Heart right ventricle (tissue), 16 donors: ENCODE data around the gene ZFP2. TPM values are rescaled to one million over a fixed set of nuclear protein-coding genes. Genes with fewer than 3 reads are reported as not detected.
"Not testable (repeated sequence)": the region's sequence is repeated elsewhere in the genome, so short reads cannot be mapped to it uniquely, and the experiment has no call there.

Source experiments
- ATAC-seq, 8 donors: fragments of 200-7000 bp; cut with Tn5 transposase; one replicate each; pipeline ENCODE4 v1.9.1; 2020; ENCODE audit warnings: mild to moderate bottlenecking in 8 of 8, moderate library complexity in 8 of 8, moderate number of reproducible peaks in 1 of 8
- DNase-seq, 2 donors: peaks; one replicate each; pipeline ENCODE4 v3.0.0-alpha.2; 2020
- H3K27ac ChIP-seq, 10 donors: fragments of 200-600 bp; sonication (generic) in 2 of 10; one replicate each; pipeline versions ENCODE4 v1.5.0 to v1.8.0; 2020 to 2022; ENCODE audit warnings: mild to moderate bottlenecking in 3 of 10
- H3K27me3 ChIP-seq, 7 donors: fragments of 200-600 bp; one replicate each; pipeline ENCODE4 v1.8.0; 2021 to 2022; ENCODE audit warnings: mild to moderate bottlenecking in 2 of 7
- H3K36me3 ChIP-seq, 9 donors: fragments of 200-600 bp; sonication (generic) in 1 of 9; one replicate each; pipeline versions ENCODE4 v1.5.0 to v1.8.0; 2020 to 2022; ENCODE audit warnings: mild to moderate bottlenecking in 2 of 9
- H3K4me1 ChIP-seq, 9 donors: fragments of 200-600 bp; sonication (generic) in 1 of 9; one replicate each; pipeline versions ENCODE4 v1.5.0 to v1.8.0; 2020 to 2022; ENCODE audit warnings: mild to moderate bottlenecking in 4 of 9
- H3K4me3 ChIP-seq, 10 donors: fragments of 200-600 bp; sonication (generic) in 2 of 10; one replicate each; pipeline versions ENCODE4 v1.5.0 to v1.8.0; 2020 to 2022; ENCODE audit warnings: mild to moderate bottlenecking in 7 of 10, moderate library complexity in 2 of 10
- H3K9me3 ChIP-seq, 11 donors: fragments of 200-600 bp in 10 of 11; sonication (generic) in 2 of 11; one replicate each; pipeline versions ENCODE4 v1.5.0 to v1.8.0; 2013 to 2022; ENCODE audit warnings: mild to moderate bottlenecking in 2 of 11, control low read depth in 1 of 11, moderate library complexity in 1 of 11
- WGBS, 2 donors: extraction: QIAGEN DNeasy Blood & Tissue Kit; methylation state at CpG; one replicate each; pipeline ENCODE4 v1.1.7; 2013; ENCODE audit warnings: inconsistent platforms in 1 of 2; 5-methylcytosine and 5-hydroxymethylcytosine counted together
- intact Hi-C, 10 donors: fragments of 100-400 bp; cut with DNase I; formaldehyde crosslinking; loops; one replicate each; pipeline versions ENCODE4 v1.11.1 to v1.14.2; 2022
- polyA plus RNA-seq, 2 donors: library from polyadenylated mRNA; stranded (reverse); fragments of 200-250 nt; gene quantifications; one replicate each; pipeline ENCODE4 v1.2.3, GENCODE V29; 2013
- total RNA-seq, 10 donors: library from RNA; stranded (reverse); fragmentation: NEBNext Ultra II Directional in 3 of 10; extraction: Animal tissue kit (Norgen Biotek cat#: 25700) in 3 of 10; gene quantifications; one replicate each; pipeline versions ENCODE4 v1.2.1 to v1.2.4, GENCODE V29; 2021 to 2023
- TF ChIP-seq, protein P1 (sequence below), 9 donors: fragments of 200-600 bp; sonication (generic) in 2 of 9; IDR thresholded peaks; one replicate each; pipeline versions ENCODE4 v1.5.0 to v1.8.0; 2021 to 2022; ENCODE audit warnings: antibody characterized with exemption in 9 of 9, mild to moderate bottlenecking in 5 of 9, moderate library complexity in 1 of 9
- donor health status: Arrhythmogenic right ventricular cardiomyopathy.
- donor health status: ischemic (EF 13 %, LVEDD 7.1; RV severe dilation, severe dysfunction).
- donor health status: healthy with polysubstance abuse.
- donor health status: DM: no; HTN: yes; CAD: no.
- donor health status: DM: no; HTN: no; CAD: no.
- donor health status: ischemic (EF 25% LVEDD 6.9; RV normal size, moderate dysfunction).
- donor health status: ischemic (EF 25% LVEDD 5.7; RV mildly dilated, moderate dysfunction).
- donor health status: healthy.
- donor health status: DM: yes; HTN: yes; CAD: no.
- donor health status: Ischemic cardiomyopathy.
- donor health status: ischemic (EF 35%, LVEDD 5.7; RV mildly dilated, moderate dysfunction).
- donor health status: nonischemic (EF 11% LVEDD 7.7; RV severe dilation, severe dysfunction).
- donor health status: DM: yes; HTN: yes; CAD: no.
- donor health status: PGD.
- donor health status: ischemic (EF 29% LVEDD 5.4; RV normal size, mild dysfunction).
- donor health status: nonischemic (EF 23%, LVEDD 6.1; RV moderate dilation, normal function).

The ZFP2 gene
- total and polyA plus RNA-seq, 12 donors, result 0.38 to 2.1 (median 1.1) TPM

DNA sequence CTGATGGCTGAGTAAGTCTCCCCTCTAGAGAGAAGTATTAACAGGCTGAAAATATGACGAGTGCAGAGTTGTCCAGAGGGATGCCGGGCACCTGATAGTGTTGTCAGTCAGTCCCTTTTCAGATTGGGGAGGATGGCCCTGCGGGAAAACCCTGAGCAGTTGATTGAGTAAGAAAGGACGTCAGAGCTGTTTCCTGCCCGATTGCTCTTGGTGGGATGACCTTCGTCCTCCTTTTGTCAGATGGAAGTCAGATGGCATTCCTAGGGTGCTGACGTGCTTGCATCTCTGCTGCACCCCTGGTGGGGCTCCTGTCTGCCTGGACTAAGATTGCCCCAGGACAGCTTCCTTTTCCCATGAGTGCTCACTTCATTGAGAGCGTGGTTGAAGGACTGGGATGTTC lies 26.1 kb upstream of the ZFP2 start:
- intact Hi-C loops, result loop anchor here in 2 of 10 donors (10.0 kb wide), 2 partner anchors 135 to 155 kb away; partner anchors contain the start of genes ZNF354A (in 1 of the 2) and ZNF879 (in 1 of the 2)
- H3K9me3 ChIP-seq, result peaks cover 0 to 45% (median 21%) of the 10 kb centered on the region in 11 donors
- DNase-seq, result no peak
- peak in 1 of 8 donors; percentile 51 for ATAC-seq
- WGBS, 2 donors, result 58 to 68% methylated on average over 8 of the region's 8 CpGs
- no peaks in the 10 kb centered on the region for H3K4me1 ChIP-seq
- H3K27ac ChIP-seq, result no peak overlapping the region
- TF ChIP-seq, protein P1, sequence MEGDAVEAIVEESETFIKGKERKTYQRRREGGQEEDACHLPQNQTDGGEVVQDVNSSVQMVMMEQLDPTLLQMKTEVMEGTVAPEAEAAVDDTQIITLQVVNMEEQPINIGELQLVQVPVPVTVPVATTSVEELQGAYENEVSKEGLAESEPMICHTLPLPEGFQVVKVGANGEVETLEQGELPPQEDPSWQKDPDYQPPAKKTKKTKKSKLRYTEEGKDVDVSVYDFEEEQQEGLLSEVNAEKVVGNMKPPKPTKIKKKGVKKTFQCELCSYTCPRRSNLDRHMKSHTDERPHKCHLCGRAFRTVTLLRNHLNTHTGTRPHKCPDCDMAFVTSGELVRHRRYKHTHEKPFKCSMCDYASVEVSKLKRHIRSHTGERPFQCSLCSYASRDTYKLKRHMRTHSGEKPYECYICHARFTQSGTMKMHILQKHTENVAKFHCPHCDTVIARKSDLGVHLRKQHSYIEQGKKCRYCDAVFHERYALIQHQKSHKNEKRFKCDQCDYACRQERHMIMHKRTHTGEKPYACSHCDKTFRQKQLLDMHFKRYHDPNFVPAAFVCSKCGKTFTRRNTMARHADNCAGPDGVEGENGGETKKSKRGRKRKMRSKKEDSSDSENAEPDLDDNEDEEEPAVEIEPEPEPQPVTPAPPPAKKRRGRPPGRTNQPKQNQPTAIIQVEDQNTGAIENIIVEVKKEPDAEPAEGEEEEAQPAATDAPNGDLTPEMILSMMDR (IDR thresholded peaks at IDR 0.05), result no peak
- no peaks in the 10 kb centered on the region for H3K27me3 ChIP-seq
- H3K36me3 ChIP-seq, result peaks cover 0 to 98% (median 74%) of the 10 kb centered on the region in 9 donors
- no peak overlapping the region for H3K4me3 ChIP-seq

- H3K27ac ChIP-seq, result no peak overlapping the region
- intact Hi-C loops, result no loop called here
- H3K27me3 ChIP-seq, result no peaks in the 10 kb centered on the region
- no peak for DNase-seq
- 98% methylated on average over 8 of the region's 8 CpGs for WGBS, 2 donors
- H3K9me3 ChIP-seq, result peaks cover 0 to 53% (median 27%) of the 10 kb centered on the region in 11 donors
- no peak for ATAC-seq
- H3K36me3 ChIP-seq, result peaks cover 0 to 98% (median 82%) of the 10 kb centered on the region in 9 donors
- TF ChIP-seq, protein P1 (IDR thresholded peaks at IDR 0.05), result no peak
- H3K4me1 ChIP-seq, result no peaks in the 10 kb centered on the region
- H3K4me3 ChIP-seq, result no peak overlapping the region
Observed at GRCh38 chr5:178870411-178870810, 25.3 kb upstream of the ZFP2 start.

GRCh38 chr5:178872302-178872701 lies 23.4 kb upstream of the ZFP2 start:
- no peaks in the 10 kb centered on the region for H3K27me3 ChIP-seq
- H3K4me3 ChIP-seq, result no peak overlapping the region
- DNase-seq (no peak), ATAC-seq (no peak)
- peaks cover 0 to 72% (median 44%) of the 10 kb centered on the region in 11 donors for H3K9me3 ChIP-seq
- TF ChIP-seq, protein P1 (IDR thresholded peaks at IDR 0.05), result no peak
- 98 to 100% methylated on average over 1 of the region's 1 CpG for WGBS, 2 donors
- H3K27ac ChIP-seq, result no peak overlapping the region
- intact Hi-C loops, result no loop called here
- no peaks in the 10 kb centered on the region for H3K4me1 ChIP-seq
- peaks cover 0 to 98% (median 81%) of the 10 kb centered on the region in 9 donors for H3K36me3 ChIP-seq

DNA sequence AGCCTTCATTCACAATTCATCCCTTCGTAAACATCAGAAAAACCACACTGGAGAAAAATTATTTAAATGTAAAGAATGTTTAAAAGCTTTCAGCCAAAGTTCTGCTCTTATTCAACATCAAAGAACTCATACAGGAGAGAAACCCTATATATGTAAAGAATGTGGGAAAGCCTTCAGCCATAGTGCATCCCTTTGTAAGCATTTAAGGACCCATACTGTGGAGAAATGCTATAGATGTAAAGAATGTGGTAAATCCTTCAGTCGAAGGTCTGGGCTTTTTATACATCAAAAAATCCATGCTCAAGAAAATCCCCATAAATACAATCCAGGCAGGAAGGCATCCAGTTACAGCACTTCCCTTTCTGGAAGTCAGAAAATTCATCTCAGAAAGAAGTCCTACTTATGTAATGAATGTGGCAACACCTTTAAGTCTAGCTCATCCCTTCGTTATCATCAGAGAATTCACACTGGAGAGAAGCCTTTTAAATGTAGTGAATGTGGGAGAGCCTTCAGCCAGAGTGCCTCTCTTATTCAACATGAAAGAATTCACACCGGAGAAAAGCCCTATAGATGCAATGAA lies 12.5 kb upstream of the ZFP2 start:
- H3K4me1 ChIP-seq, intact Hi-C loops, ATAC-seq, H3K27me3 ChIP-seq, DNase-seq, H3K27ac ChIP-seq, H3K4me3 ChIP-seq: not testable (repeated sequence)
- Histone ChIP-seq H3K36me3 (peaks cover 0 to 100% (median 80%) of the 10 kb centered on the region in 9 donors), H3K9me3 (peaks cover 5 to 100% (median 81%) of the 10 kb centered on the region in 11 donors)
- WGBS, 2 donors, result 98% methylated on average over 4 of the region's 4 CpGs

GRCh38 chr5:178883815-178884430 lies 11.8 kb upstream of the ZFP2 start:
- DNase-seq, result no peak
- no peaks in the 10 kb centered on the region for H3K4me1 ChIP-seq
- TF ChIP-seq, protein P1 (IDR thresholded peaks at IDR 0.05), result no peak
- peaks cover 0 to 100% (median 79%) of the 10 kb centered on the region in 9 donors for H3K36me3 ChIP-seq
- H3K27me3 ChIP-seq, result no peaks in the 10 kb centered on the region
- no peak overlapping the region for H3K27ac ChIP-seq
- 98 to 99% methylated on average over 6 of the region's 6 CpGs for WGBS, 2 donors
- peaks cover 5 to 100% (median 77%) of the 10 kb centered on the region in 11 donors for H3K9me3 ChIP-seq
- no peak for ATAC-seq
- intact Hi-C loops, result no loop called here
- no peak overlapping the region for H3K4me3 ChIP-seq
